ACC112 (cell line): ENCODE measurements around the gene ACRBP.

Experiments used
- H2AFZ ChIP-seq: fragments of 200-600 bp; sonication (generic); one replicate; pipeline ENCODE4 v1.6.0; 2017; ENCODE audit warnings: antibody characterized with exemption, low read length; ENCODE audit not compliant: unreplicated experiment
- H3K27ac ChIP-seq: fragments of 200-600 bp; sonication (generic); 2 replicates; pipeline ENCODE4 v1.5.1; 2014; ENCODE audit warnings: low read depth, mild to moderate bottlenecking, antibody characterized with exemption, low read length, moderate library complexity
- H3K27me3 ChIP-seq: fragments of 200-600 bp; sonication (generic); 2 replicates; pipeline ENCODE4 v1.6.1; 2014; ENCODE audit warnings: mild to moderate bottlenecking, antibody characterized with exemption, low read length, moderate library complexity, mixed read lengths; ENCODE audit not compliant: insufficient read depth
- H3K36me3 ChIP-seq: fragments of 200-600 bp; sonication (generic); 2 replicates; pipeline ENCODE4 v1.6.1; 2016; ENCODE audit warnings: mild to moderate bottlenecking, antibody characterized with exemption, low read length, moderate library complexity, mixed read lengths; ENCODE audit not compliant: insufficient read depth
- H3K4me1 ChIP-seq: fragments of 200-600 bp; sonication (generic); one replicate; pipeline ENCODE4 v1.6.1; 2016; ENCODE audit warnings: low read length, mixed read lengths; ENCODE audit not compliant: insufficient read depth, unreplicated experiment, control insufficient read depth
- H3K4me3 ChIP-seq: fragments of 200-600 bp; sonication (generic); 2 replicates; pipeline ENCODE4 v1.5.1; 2014; ENCODE audit warnings: mild to moderate bottlenecking, low read depth, low read length
- H3K79me2 ChIP-seq: fragments of 200-600 bp; sonication (generic); one replicate; pipeline ENCODE4 v1.6.0; 2016; ENCODE audit warnings: low read length; ENCODE audit not compliant: control insufficient read depth, unreplicated experiment, insufficient read depth

ACRBP gene

DNA sequence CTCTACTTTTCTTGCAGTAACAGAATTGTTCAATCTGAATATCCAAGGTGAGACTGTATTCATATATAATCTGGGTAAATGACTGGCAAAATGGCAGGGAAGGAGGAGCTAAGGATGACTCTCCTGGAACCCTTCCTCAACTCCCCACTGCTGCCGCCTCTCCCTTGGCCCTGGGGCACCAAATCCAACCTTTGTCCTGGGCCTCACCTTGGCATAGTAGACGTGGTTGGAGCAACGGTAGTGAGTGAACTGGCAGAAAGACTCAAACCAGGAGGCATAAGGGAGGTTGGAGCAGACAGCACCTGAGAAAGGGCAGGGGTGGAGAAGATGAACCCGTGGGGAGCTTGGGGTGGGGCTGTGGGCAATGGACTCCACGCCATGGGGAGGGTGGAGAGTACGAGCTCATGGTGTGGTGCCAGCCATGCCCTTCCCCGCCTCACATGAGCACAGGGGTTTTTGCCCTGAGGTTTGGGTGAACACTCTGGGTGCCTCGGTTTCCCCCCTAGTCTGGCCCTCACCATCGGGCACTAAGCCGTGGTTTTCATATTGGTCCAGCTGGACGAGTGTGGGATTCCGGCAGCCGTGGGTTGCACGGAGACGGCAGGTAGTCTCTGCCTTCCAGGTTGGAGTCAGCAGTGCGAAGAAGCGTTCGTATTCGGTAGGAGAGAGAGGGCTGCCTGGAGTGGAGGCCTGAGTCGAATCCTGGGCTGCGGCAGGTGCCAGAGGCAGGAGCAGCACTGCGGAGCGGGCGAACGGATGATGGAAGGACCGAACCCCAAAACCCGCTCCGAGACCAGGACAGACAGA, 753 bp downstream of the ACRBP start:
- no peaks in the 10 kb centered on the region for H3K79me2 ChIP-seq
- no peaks in the 10 kb centered on the region for H3K4me1 ChIP-seq
- H3K4me3 ChIP-seq, result no peak overlapping the region
- no peak overlapping the region for H2AFZ ChIP-seq
- H3K27me3 ChIP-seq, result peaks cover 12% of the 10 kb centered on the region
- H3K27ac ChIP-seq, result no peak overlapping the region
- no peaks in the 10 kb centered on the region for H3K36me3 ChIP-seq

DNA sequence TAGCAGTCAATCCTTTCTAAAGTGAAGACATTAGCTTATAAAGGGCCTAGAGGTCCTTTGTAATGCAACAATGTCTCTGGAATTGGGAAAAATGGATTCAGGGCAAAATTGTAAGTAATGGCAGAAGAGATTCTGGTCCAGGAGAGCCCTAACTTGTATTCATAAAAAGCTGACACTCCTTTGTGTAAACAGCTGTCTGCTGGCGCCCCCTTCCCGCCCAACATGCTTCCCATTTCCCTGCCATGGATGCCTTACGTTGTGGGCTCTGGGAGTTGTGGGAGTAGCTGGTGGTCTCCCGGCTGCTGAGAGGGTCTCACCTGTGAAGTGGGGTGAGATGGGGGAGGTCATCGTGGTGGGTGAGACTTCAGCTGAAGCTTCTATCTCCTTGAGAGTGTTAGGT, 2.3 kb downstream of the ACRBP start:
- H3K27ac ChIP-seq, result no peak overlapping the region
- H3K27me3 ChIP-seq, result peaks cover 26% of the 10 kb centered on the region
- no peak overlapping the region for H2AFZ ChIP-seq
- no peaks in the 10 kb centered on the region for H3K36me3 ChIP-seq
- no peaks in the 10 kb centered on the region for H3K4me1 ChIP-seq
- H3K4me3 ChIP-seq, result no peak overlapping the region
- no peaks in the 10 kb centered on the region for H3K79me2 ChIP-seq

DNA sequence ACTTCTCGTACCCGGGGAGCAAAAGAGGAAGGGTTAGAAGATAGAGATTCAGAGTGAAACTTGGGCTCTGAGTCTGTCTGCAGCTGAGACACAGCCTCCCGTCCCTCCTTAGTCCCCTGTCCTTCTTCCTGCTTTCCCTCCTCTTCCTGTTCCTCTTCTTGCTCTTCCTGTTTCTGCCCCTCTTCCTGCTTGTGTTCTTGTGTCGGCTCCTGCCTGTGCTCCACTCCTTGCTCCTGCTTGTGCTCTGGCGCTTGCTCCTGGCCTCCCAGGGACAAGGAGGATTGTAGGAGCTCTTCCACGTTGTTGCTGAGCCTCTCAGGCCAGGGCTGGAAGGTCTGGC, 3.0 kb downstream of the ACRBP start:
- Histone ChIP-seq H3K79me2 (no peaks in the 10 kb centered on the region), H3K36me3 (no peaks in the 10 kb centered on the region), H3K27ac (no peak overlapping the region), H2AFZ (no peak overlapping the region), H3K27me3 (peaks cover 26% of the 10 kb centered on the region), H3K4me3 (no peak overlapping the region), H3K4me1 (no peaks in the 10 kb centered on the region)

DNA sequence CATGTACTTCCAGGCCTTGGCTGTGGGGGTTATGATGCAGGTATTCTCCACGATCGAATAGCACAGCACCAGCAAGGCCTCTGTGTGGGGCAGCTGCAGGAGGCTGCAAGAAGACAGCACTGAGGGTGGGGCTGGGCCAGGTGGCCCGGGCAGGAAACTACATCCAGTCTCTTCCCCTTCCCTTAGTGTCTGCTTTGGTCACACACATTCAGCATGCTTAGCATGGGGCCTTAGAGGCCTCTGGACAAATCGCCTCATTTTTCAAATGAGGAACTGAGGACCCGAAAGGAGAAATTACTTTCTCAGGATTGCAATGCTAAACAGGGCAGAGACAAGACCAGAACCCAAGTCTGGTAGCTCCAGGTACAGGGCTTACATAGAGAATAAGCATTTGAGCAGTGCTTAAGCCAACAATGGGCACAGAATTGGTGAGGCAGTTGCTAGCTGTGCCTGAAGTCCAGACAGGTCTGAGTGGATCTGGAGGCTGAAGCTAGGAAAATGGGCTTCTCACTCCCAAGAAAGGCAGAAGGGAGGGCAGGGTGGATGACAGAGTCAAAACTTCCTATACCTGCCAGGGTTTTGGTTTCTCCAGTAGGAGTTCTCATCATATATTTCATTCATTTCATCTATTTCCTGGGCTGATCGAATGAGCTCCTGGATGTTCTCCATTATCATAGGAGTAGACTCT, 3.5 kb downstream of the ACRBP start:
- H3K4me3 ChIP-seq, result no peak overlapping the region

DNA sequence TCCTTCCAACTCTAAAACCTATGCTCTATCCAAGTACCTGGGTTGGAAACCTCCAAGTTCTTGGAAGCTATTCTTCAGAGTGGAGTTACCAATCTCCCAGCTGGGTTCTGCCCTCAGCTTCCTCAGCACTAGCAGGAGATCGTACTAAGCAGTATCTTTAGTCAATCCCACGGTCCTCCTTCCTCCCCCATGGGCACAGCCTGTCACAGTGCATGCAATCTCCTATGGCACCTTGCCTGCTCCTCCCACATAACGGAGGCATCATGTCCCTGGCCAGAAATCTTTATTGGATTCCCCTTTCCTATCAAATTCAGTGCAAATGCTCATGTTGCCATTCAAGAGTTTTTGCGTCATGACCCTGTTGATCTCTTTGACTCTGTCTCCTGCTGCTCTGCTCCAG, 6.1 kb downstream of the ACRBP start:
- Histone ChIP-seq H3K4me3 (no peak overlapping the region), H3K27me3 (peaks cover 26% of the 10 kb centered on the region), H3K36me3 (no peaks in the 10 kb centered on the region), H3K4me1 (peaks cover 3% of the 10 kb centered on the region), H2AFZ (no peak overlapping the region), H3K27ac (no peak overlapping the region), H3K79me2 (no peaks in the 10 kb centered on the region)

More for the DNA sequence above, 3.5 kb downstream of the ACRBP start:
- Histone ChIP-seq H3K36me3 (no peaks in the 10 kb centered on the region), H3K27ac (no peak overlapping the region), H2AFZ (no peak overlapping the region), H3K79me2 (no peaks in the 10 kb centered on the region), H3K27me3 (peaks cover 26% of the 10 kb centered on the region), H3K4me1 (no peaks in the 10 kb centered on the region)

DNA sequence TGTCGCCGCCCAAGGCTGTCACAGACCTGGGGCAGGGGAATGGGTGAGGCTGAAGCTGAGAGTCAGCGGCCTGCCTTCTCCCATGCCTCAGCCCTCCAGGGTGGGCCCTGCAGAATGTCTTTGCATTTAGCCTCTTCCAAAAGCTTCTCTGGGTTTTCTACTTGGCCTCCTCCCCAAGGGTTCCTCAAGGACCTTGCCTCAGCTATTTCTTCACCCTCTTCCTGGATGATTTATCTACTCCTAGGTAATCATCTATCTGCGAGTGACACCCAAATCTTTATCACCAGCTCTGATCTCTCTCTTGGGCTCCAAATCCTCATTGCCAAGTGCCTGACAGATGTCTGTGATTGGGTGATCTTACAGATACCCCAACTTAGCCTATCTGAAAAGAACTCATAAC, 6.7 kb downstream of the ACRBP start:
- H3K27me3 ChIP-seq, result peaks cover 26% of the 10 kb centered on the region
- H3K4me1 ChIP-seq, result peaks cover 6% of the 10 kb centered on the region

DNA sequence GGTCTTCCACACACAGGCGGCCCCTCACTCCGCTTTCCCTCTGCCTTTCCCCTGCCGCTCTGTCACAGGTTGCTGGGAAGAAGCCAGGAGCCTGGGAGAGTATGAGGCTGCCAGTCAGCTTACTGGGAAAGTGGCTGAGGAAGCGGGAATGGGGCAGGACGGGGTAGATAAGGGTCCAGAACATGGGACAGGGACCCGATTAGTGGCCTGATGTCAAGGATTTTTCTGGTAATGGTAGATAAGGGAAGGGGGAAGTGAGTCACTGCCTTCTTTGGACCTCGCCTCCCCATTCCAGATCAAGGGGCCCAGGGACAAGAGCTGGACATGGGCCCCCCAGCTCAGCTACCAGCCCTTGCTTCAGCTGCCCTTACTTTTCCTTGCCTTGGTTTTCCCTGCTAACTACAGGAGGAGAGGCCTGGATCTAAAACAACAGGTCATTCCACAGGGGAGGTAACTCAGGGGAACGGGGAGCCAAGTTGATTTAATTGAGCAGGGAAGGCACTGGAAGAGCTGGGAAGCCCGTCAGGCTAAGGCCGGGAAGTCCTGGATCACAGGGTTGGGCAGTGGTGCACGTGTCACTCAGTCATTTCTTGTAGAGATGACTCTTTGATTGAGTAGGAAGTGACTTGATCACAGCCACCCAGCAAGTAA, 8.0 kb downstream of the ACRBP start:
- Histone ChIP-seq H3K36me3 (no peaks in the 10 kb centered on the region), H3K4me1 (peaks cover 6% of the 10 kb centered on the region)

More for the DNA sequence above, 6.7 kb downstream of the ACRBP start:
- Histone ChIP-seq H3K27ac (no peak overlapping the region), H2AFZ (no peak overlapping the region), H3K79me2 (no peaks in the 10 kb centered on the region), H3K36me3 (no peaks in the 10 kb centered on the region), H3K4me3 (no peak overlapping the region)

DNA sequence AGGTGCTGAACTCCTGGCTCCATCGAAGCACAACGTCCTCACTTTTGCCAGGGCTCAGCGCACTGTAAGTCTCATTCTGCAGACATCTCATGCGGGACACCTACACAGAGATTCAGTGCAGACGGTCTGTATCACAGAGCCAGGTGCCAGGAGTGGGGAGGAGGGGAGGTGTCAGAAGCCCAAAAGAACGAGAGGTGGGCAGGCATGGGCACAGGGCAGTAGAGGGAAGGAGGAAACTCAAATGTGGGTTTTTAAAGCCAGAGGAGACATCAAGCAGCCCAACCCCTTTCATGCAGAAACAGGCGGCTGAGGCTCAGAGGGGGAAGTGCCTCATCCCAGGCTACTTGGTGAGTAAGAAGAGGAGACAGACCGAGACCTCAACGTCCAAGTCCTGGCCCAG, 8.9 kb downstream of the ACRBP start:
- Histone ChIP-seq H3K4me1 (peaks cover 6% of the 10 kb centered on the region), H3K79me2 (no peaks in the 10 kb centered on the region), H3K4me3 (no peak overlapping the region), H3K27me3 (peaks cover 26% of the 10 kb centered on the region), H3K36me3 (no peaks in the 10 kb centered on the region), H2AFZ (no peak overlapping the region), H3K27ac (no peak overlapping the region)

More for the DNA sequence above, 8.0 kb downstream of the ACRBP start:
- H3K27ac ChIP-seq, result no peak overlapping the region
- H3K79me2 ChIP-seq, result no peaks in the 10 kb centered on the region
- H2AFZ ChIP-seq, result no peak overlapping the region
- H3K27me3 ChIP-seq, result peaks cover 26% of the 10 kb centered on the region
- H3K4me3 ChIP-seq, result no peak overlapping the region

DNA sequence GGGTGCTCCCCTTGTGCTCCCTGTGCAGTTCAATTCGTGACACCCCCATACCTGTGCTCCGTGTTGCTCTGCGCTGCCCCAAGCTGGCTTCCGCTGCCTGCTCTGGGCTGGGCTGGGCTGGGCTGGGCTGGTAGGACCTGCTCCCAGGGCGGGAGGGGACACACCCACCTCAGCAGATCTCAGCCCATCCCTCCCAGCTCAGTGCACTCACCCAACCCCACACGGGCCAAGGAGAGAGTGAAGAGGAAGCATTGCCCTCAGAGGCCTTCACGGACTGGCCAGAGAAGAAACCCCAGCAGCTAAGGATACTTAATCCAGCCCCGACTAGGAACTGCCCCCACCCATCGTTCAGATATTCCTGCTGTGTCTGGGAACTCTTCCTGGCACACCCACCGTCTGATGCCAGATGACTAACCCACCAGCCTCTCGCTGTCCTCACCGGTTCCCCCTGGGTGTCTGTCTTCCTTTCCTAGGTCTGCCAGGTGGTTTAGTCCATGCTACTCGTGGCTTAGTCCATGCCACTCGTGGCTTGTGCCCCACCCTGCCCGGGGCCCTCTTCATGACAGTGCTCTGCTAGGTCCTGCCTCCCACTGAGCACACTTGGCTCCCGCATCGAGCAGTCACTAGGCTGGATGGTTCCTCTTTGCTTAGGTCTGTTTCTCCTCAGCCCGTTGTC, 11.2 kb downstream of the ACRBP start, which contains the start of gene LPAR5:
Gene LPAR5 (minus strand): TSS at position 104 of the 676 bp plus-strand sequence. CDS start 14,711 bp downstream, outside the sequence.
- Histone ChIP-seq H3K4me1 (peaks cover 12% of the 10 kb centered on the region), H2AFZ (no peak within 1 kb of the TSS), H3K79me2 (no peaks in the 10 kb centered on the region), H3K4me3 (no peak within 1 kb of the TSS), H3K27ac (no peak within 1 kb of the TSS), H3K36me3 (no peaks in the 10 kb centered on the region), H3K27me3 (peaks cover 10% of the 10 kb centered on the region; the same call in 1 of the 2 replicates)

DNA sequence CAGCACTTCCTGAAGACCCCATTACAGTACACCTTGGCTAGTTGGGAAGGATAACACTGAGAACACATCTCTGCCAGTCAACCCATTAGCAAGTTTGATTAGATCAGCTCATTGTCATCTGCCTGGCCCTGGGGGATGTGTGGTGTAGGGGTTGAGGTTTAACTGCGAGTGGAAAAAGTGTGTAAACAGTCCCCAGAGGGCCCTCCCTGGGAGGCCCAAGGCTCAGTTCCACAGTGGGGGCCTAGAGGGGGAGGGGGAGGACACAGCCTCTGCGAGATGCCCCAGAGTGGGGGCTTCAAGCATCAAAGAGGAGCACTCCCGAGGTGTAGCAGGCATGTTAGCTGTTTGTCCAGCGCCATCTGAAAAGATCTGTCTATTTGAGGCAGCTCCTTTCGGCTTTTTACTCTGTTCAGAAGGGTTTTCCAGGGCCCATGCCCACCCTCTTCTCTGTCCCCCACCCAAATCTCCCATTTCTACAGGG, 11.8 kb downstream of the ACRBP start:
- H3K36me3 ChIP-seq, result no peaks in the 10 kb centered on the region
- H3K4me3 ChIP-seq, result no peak overlapping the region
- H3K27ac ChIP-seq, result no peak overlapping the region
- peaks cover 5% of the 10 kb centered on the region; the same call in 1 of the 2 replicates for H3K27me3 ChIP-seq
- peaks cover 12% of the 10 kb centered on the region for H3K4me1 ChIP-seq
- no peak overlapping the region for H2AFZ ChIP-seq
- no peaks in the 10 kb centered on the region for H3K79me2 ChIP-seq
